ENCODE data around the gene ADAMTSL1.

ADAMTSL1 gene

DNA sequence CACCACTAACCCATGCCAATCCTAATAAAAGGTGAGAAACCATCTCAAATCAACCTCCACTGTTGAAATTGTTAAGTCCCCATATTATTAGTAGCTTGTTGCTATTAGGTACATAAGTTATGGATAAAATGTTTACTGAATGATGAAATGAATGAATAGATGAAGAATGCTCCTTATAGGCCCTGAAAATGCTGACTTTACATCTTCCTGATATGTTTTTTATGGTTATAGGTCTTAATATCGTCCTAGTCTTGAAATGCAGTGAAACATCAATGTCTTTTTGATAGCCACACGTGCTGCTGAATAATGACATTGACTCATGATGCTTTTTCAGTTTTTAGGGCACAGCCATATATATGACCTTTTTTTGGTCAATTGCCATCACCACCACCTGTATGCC is 281.3 kb downstream of the ADAMTSL1 start:
- no peak for DNase-seq (ENCODE audit: low spot score in 2 of 2)
- in situ Hi-C loops (cut with MboI; ENCODE audit: low sequenced_read_pairs) = no loop called here
- Histone ChIP-seq H3K27me3 (ENCODE audit: low read depth) (no peaks in the 10 kb centered on the region), H3K4me3 (no peak overlapping the region), H3K4me1 (peaks cover 8% of the 10 kb centered on the region), H3K36me3 (replicated peaks) (no peaks in the 10 kb centered on the region), H3K9me3 (no peaks in the 10 kb centered on the region)

DNA sequence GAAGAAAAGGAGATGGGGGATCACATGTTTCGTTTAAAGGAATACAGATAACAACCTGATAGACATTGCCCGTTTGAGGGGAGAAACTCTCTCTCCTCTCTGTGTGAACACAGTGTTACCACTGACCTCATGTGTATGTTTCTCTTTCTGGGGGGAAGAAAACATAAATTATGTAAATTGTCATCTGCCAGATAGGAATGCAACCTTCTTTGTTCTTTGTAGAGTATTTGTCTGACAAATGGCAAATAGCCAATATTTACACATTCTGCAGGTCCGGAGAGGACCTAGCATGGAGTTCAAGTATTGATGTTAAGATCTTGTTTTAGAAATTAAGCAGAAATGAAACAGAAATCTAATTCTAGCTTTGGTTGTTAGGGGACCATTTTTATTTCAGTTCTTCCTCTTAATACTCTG is 282.8 kb downstream of the ADAMTSL1 start:
- H3K4me1 ChIP-seq = peaks cover 8% of the 10 kb centered on the region
- no peaks in the 10 kb centered on the region for H3K36me3 ChIP-seq (replicated peaks)
- H3K9me3 ChIP-seq = no peaks in the 10 kb centered on the region
- H3K4me3 ChIP-seq = no peak overlapping the region
- H3K27me3 ChIP-seq (ENCODE audit: low read depth) = no peaks in the 10 kb centered on the region
- in situ Hi-C loops (cut with MboI; ENCODE audit: low sequenced_read_pairs) = no loop called here
- peak in 1 of 2 experiments; percentile 52 for DNase-seq (ENCODE audit: low spot score in 2 of 2)

DNA sequence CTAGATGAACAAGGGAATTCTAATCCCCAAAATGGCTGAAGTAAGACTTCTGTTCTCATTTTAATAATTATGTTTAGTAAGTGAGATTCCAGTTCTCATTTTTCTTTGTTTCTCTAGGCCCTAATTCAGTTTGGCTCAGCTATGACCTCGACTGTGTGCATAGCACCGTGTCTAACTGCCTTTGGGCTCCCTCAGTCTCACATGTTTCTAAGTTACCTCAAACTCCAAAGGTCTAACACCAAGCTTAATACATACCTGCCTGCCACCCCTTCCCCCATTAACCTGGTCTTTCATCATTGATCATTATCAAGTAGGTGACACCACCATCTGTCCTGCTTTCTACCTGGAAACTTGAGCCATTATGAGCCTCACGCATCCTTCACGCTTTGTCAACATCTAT is 285.9 kb downstream of the ADAMTSL1 start:
- DNase-seq (ENCODE audit: low spot score in 2 of 2) = no peak
- Histone ChIP-seq H3K36me3 (replicated peaks) (no peaks in the 10 kb centered on the region), H3K27me3 (ENCODE audit: low read depth) (no peaks in the 10 kb centered on the region), H3K4me3 (no peak overlapping the region), H3K9me3 (no peaks in the 10 kb centered on the region), H3K4me1 (peaks cover 8% of the 10 kb centered on the region)
- in situ Hi-C loops (cut with MboI; ENCODE audit: low sequenced_read_pairs) = no loop called here

DNA sequence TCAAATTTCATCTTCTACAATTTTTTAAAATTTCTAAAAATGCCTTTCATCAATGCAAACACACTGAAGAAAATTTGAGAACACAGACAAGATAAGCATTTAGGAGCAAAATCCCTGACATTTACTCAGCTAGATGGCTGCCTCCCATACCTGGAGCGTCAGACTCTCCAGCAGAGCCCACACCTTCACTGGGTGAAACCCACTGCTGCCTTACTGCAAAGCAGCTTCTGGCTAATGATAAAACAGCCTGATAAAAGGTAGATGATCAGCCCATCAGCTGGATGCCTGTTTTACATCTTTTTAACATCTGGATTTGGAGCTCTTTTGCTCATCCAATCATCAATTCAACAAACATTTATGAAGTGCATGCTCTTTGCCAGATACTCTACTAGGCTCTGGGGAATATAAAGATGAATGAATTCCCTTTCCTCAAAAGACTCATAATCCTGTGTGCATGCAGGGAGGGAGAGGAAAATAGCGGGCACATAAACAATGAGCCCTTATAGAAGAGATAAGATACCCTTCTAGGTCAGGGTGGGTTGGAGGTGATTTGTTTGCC is 287.9 kb downstream of the ADAMTSL1 start:
- H3K4me1 ChIP-seq = peaks cover 2% of the 10 kb centered on the region
- DNase-seq (ENCODE audit: low spot score in 2 of 2) = no peak
- H3K9me3 ChIP-seq = no peaks in the 10 kb centered on the region
- in situ Hi-C loops (cut with MboI; ENCODE audit: low sequenced_read_pairs) = no loop called here
- H3K4me3 ChIP-seq = no peak overlapping the region
- no peaks in the 10 kb centered on the region for H3K27me3 ChIP-seq (ENCODE audit: low read depth)
- H3K36me3 ChIP-seq (replicated peaks) = no peaks in the 10 kb centered on the region

DNA sequence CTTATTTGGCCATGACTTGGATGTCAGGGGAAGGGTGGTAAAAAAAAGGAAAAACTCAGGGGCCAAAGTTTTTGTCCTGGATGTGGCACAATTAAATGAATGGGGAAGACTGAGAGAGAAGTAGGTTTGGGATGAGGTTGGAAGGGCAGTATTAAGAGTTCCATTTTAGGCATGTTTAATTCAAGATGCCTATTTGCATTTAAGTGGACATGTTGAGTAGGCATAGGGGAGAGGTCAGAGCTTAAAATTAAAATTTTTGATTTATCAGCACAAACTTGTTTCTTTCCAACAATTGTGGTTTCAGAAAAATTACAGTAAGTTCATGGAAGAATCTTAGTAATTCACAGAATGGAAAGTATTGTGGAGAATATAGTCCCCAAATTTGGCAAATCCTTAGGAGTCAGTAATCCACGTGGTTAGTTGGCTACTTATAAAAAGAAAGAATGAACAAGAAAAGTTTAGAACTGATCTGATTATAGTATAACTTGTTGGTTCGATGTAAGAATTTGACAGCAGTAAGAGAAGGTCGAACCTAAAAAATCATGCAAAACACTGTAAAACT is 293.1 kb downstream of the ADAMTSL1 start:
- Histone ChIP-seq H3K4me3 (no peak overlapping the region), H3K4me1 (no peaks in the 10 kb centered on the region), H3K27me3 (ENCODE audit: low read depth) (no peaks in the 10 kb centered on the region), H3K36me3 (replicated peaks) (no peaks in the 10 kb centered on the region), H3K9me3 (no peaks in the 10 kb centered on the region)
- in situ Hi-C loops (cut with MboI; ENCODE audit: low sequenced_read_pairs) = no loop called here
- no peak for DNase-seq (ENCODE audit: low spot score in 2 of 2)

DNA sequence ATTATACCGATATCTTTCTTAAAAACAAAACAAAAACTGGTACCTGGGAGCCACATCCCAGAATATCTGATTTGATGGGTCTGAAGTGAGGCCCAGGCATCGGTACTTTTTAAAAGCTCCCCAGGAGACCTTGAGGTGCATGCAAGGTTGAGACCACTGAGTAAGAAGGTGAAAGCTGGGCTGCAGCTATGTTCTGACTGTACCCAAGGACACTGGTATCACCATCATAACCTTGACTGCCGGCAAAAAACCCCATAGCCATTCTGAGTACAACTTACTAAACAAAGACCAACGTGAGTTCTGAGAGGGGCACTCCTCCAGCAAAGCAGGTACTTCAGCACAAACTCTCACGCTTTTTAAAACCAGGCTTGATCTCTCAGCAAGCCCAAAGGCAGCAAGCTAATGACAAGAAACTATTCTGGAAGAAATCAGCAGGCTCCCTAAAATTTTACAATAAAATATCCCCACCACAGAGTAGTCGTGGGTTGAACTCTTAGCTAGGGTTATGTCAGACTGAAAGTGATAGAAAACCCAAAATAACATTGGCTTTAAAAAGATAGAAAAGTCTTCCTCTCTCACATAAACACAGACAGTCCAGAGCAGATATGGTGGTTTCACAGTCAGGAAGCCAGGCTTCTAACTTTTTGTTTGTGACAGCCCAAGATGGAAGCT is 295.1 kb downstream of the ADAMTSL1 start:
- DNase-seq (ENCODE audit: low spot score in 2 of 2) = no peak
- in situ Hi-C loops (cut with MboI; ENCODE audit: low sequenced_read_pairs) = no loop called here
- Histone ChIP-seq H3K36me3 (replicated peaks) (no peaks in the 10 kb centered on the region), H3K27me3 (ENCODE audit: low read depth) (no peaks in the 10 kb centered on the region), H3K4me3 (no peak overlapping the region), H3K9me3 (no peaks in the 10 kb centered on the region; the same call in 1 of the 2 replicates), H3K4me1 (no peaks in the 10 kb centered on the region)

DNA sequence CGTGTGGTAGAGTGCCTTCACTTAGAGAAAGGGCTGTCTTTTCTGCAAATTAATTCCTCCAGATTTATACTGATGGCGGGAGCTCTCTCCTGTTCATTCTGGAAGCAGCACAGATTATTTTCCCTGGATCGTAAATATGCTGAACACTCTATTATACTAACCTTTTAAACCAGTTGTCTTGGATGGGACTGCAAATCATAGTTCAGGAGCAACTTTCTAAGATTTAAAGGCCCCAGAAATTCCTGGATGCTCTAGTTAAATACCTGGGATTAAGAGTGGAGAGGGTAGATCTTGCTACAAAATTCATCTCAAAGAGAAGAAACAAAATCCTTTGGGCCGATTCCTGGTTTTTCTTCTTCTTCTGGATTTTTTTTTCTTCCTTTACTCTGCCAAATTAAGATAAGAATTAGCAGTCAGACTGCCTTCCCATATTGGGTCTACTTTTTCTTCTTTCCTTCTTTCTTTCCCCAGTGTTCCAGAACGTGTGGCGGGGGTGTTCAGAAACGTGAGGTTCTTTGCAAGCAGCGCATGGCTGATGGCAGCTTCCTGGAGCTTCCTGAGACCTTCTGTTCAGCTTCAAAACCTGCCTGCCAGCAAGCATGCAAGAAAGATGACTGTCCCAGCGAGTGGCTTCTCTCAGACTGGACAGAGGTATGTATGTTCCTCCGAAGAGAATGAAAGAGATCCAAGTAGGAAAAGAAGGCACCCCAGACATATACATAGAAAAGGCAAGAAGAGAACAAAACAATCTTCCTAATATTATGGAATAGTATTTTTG is 296.4 kb downstream of the ADAMTSL1 start:
- Histone ChIP-seq H3K4me3 (no peak overlapping the region), H3K9me3 (no peaks in the 10 kb centered on the region; the same call in 1 of the 2 replicates), H3K4me1 (no peaks in the 10 kb centered on the region; the same call in 1 of the 2 replicates), H3K36me3 (replicated peaks) (no peaks in the 10 kb centered on the region), H3K27me3 (ENCODE audit: low read depth) (no peaks in the 10 kb centered on the region)
- no peak for DNase-seq (ENCODE audit: low spot score in 2 of 2)
- in situ Hi-C loops (cut with MboI; ENCODE audit: low sequenced_read_pairs) = no loop called here

DNA sequence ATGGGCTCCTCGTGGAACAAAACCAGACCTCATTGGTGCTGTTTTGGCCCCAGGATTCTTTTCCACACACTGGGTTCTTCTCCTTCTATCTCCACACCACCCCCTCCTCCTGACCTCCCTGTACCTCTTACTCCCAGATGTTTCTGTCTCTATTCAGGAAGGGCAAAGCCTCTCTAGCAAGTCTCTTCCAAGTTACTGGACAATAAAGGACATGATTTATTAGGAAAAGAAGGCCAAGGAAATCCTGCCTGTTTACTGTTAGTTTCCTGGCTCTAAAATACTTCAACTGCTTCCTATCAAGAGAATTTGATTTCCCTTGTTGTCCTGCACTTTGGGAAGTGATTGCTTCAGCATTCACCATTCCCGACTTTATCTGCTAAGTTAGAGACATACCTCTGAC is 297.1 kb downstream of the ADAMTSL1 start:
- no peaks in the 10 kb centered on the region for H3K36me3 ChIP-seq (replicated peaks)
- in situ Hi-C loops (cut with MboI; ENCODE audit: low sequenced_read_pairs) = no loop called here
- H3K4me3 ChIP-seq = no peak overlapping the region

DNA sequence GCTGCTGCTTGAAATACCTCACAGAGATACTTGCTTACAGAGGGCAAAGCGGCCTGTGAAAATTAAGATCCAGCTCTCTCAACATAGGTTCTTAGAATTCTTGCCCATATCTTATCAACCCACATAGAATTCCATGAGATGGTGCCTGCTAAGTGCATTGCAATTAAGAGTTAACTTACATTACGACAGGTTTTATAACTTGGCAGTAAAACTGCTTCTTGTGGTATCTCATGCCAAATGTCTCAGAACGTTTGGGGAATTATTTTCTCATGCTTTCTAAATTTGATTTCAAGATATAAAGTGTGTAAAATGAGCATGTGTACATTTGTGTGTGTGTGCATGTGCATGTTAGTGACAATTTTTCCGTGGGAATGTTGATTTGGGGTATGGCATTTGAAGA is 297.8 kb downstream of the ADAMTSL1 start:
- Histone ChIP-seq H3K4me3 (no peak overlapping the region), H3K9me3 (no peaks in the 10 kb centered on the region; the same call in 1 of the 2 replicates), H3K4me1 (no peaks in the 10 kb centered on the region; the same call in 1 of the 2 replicates), H3K27me3 (ENCODE audit: low read depth) (no peaks in the 10 kb centered on the region), H3K36me3 (replicated peaks) (no peaks in the 10 kb centered on the region)
- DNase-seq (ENCODE audit: low spot score in 2 of 2) = no peak
- in situ Hi-C loops (cut with MboI; ENCODE audit: low sequenced_read_pairs) = no loop called here

More for the DNA sequence above, 297.1 kb downstream of the ADAMTSL1 start:
- Histone ChIP-seq H3K4me1 (no peaks in the 10 kb centered on the region; the same call in 1 of the 2 replicates), H3K27me3 (ENCODE audit: low read depth) (no peaks in the 10 kb centered on the region), H3K9me3 (no peaks in the 10 kb centered on the region; the same call in 1 of the 2 replicates)
- DNase-seq (ENCODE audit: low spot score in 2 of 2) = no peak

DNA sequence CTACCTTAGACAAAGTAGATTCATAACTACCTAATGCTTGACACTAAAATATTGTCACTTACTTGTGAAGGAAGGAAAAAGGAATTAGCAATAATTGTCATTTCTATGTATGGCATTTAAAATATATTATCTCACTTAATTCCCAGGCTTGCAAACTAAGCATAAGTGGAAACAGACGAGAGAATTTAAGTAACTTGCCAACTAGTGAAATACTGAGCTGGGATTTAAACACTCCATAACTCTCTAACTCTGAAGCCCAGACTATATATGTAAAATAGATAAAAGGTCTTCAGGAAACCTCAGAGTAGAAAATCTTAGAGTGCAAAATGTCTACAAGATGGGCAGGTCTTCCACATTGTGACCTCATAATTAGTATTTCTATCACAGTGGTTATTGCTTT is 301.3 kb downstream of the ADAMTSL1 start:
- DNase-seq (ENCODE audit: low spot score in 2 of 2) = no peak
- no peaks in the 10 kb centered on the region for H3K27me3 ChIP-seq (ENCODE audit: low read depth)
- no peaks in the 10 kb centered on the region; the same call in 1 of the 2 replicates for H3K36me3 ChIP-seq (replicated peaks)
- H3K4me3 ChIP-seq = no peak overlapping the region
- in situ Hi-C loops (cut with MboI; ENCODE audit: low sequenced_read_pairs) = loop anchor here (25.0 kb wide), 2 partner anchors 88 to 513 kb away; no protein-coding TSS in a partner anchor
- H3K4me1 ChIP-seq = no peaks in the 10 kb centered on the region; the same call in 1 of the 2 replicates
- H3K9me3 ChIP-seq = no peaks in the 10 kb centered on the region; the same call in 1 of the 2 replicates

DNA sequence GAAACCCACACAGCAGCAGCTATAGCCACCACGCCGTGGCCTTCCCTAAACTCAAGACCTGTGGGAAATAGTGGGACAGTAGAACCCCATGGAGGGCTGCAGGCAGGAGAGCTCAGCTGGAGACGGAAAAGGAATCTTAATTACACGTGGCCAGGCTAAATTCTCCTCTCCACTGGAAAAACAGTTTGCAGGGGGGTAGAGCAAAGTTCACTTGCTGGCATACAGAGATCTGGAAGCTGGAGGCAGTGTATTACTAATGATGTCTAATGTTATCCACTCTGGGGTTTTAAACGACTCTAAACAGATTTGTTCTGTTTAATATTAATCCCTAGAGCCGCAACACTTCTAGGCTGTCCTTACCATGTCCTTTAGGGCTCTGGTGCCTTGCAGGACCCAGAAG is 302.0 kb downstream of the ADAMTSL1 start:
- no peaks in the 10 kb centered on the region; the same call in 1 of the 2 replicates for H3K36me3 ChIP-seq (replicated peaks)
- H3K4me3 ChIP-seq = no peak overlapping the region
- no peaks in the 10 kb centered on the region; the same call in 1 of the 2 replicates for H3K9me3 ChIP-seq
- in situ Hi-C loops (cut with MboI; ENCODE audit: low sequenced_read_pairs) = loop anchor here (25.0 kb wide), 2 partner anchors 89 to 514 kb away; no protein-coding TSS in a partner anchor
- no peaks in the 10 kb centered on the region; the same call in 1 of the 2 replicates for H3K4me1 ChIP-seq
- no peaks in the 10 kb centered on the region for H3K27me3 ChIP-seq (ENCODE audit: low read depth)
- no peak for DNase-seq (ENCODE audit: low spot score in 2 of 2)

DNA sequence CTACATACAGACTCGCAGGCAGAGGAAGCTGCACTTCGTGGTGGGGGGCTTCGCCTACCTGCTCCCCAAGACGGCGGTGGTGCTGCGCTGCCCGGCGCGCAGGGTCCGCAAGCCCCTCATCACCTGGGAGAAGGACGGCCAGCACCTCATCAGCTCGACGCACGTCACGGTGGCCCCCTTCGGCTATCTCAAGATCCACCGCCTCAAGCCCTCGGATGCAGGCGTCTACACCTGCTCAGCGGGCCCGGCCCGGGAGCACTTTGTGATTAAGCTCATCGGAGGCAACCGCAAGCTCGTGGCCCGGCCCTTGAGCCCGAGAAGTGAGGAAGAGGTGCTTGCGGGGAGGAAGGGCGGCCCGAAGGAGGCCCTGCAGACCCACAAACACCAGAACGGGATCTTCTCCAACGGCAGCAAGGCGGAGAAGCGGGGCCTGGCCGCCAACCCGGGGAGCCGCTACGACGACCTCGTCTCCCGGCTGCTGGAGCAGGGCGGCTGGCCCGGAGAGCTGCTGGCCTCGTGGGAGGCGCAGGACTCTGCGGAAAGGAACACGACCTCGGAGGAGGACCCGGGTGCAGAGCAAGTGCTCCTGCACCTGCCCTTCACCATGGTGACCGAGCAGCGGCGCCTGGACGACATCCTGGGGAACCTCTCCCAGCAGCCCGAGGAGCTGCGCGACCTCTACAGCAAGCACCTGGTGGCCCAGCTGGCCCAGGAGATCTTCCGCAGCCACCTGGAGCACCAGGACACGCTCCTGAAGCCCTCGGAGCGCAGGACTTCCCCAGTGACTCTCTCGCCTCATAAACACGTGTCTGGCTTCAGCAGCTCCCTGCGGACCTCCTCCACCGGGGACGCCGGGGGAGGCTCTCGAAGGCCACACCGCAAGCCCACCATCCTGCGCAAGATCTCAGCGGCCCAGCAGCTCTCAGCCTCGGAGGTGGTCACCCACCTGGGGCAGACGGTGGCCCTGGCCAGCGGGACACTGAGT is 303.2 kb downstream of the ADAMTSL1 start:
- in situ Hi-C loops (cut with MboI; ENCODE audit: low sequenced_read_pairs) = loop anchor here (25.0 kb wide), 2 partner anchors 90 to 515 kb away; no protein-coding TSS in a partner anchor
- Histone ChIP-seq H3K4me3 (no peak overlapping the region), H3K27me3 (ENCODE audit: low read depth) (no peaks in the 10 kb centered on the region), H3K9me3 (no peaks in the 10 kb centered on the region; the same call in 1 of the 2 replicates), H3K36me3 (replicated peaks) (no peaks in the 10 kb centered on the region; the same call in 1 of the 2 replicates), H3K4me1 (peaks cover 4% of the 10 kb centered on the region)
- DNase-seq (ENCODE audit: low spot score in 2 of 2) = no peak

All from HAP-1 (cell line).